AG09309 (cell line): ENCODE results near the gene PDLIM5.
A peak's percentile ranks its signal among the peaks of the same experiment; 100 is the strongest.

Source experiments
- DNase-seq: peaks from one replicate; pipeline ENCODE4 v3.0.0-alpha.2; 2010; ENCODE audit warnings: low read depth
- H3K4me3 ChIP-seq: 2 replicates; pipeline ENCODE4 v1.5.1; 2011; ENCODE audit warnings: mild to moderate bottlenecking, low read depth, low read length, moderate library complexity; ENCODE audit not compliant: control insufficient read depth
- CTCF ChIP-seq: IDR thresholded peaks from 2 replicates; pipeline ENCODE4 v1.5.1; 2011; ENCODE audit warnings: mild to moderate bottlenecking, low read depth, low read length, inconsistent platforms; ENCODE audit not compliant: insufficient read depth, control insufficient read depth; ENCODE audit errors: missing control alignments

Gene PDLIM5

DNA sequence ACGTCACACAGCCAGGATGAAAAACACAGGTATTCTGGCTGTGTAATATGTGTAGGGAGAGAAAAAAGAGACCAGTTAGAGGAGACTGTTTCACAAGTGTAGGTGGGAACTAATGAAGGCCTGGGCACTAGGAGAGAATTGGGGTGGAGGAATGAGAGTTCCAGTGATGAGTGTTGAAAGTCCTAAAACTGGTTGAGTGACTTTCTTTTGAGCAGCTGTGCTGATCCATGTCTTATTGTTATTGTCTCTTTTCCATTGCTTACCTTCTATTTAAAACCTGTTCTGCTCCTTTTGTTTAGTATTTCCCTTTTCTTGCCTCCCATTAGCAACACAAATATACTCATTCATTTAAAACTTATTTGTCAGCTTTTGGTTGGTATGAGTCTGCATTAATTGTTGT, 88.7 kb downstream of the PDLIM5 start:
- no peak overlapping the region for H3K4me3 ChIP-seq
- TF ChIP-seq CTCF: no peak
- DNase-seq: no peak

GRCh38 chr4:94544811-94545210, 93.1 kb downstream of the PDLIM5 start:
- TF ChIP-seq CTCF: no peak
- no peak for DNase-seq
- no peak overlapping the region for H3K4me3 ChIP-seq

GRCh38 chr4:94545296-94545695, 93.6 kb downstream of the PDLIM5 start:
- TF ChIP-seq CTCF: no peak
- no peak overlapping the region for H3K4me3 ChIP-seq
- no peak for DNase-seq

GRCh38 chr4:94546949-94547348, 95.2 kb downstream of the PDLIM5 start:
- TF ChIP-seq CTCF: no peak
- no peak overlapping the region for H3K4me3 ChIP-seq
- no peak for DNase-seq

DNA sequence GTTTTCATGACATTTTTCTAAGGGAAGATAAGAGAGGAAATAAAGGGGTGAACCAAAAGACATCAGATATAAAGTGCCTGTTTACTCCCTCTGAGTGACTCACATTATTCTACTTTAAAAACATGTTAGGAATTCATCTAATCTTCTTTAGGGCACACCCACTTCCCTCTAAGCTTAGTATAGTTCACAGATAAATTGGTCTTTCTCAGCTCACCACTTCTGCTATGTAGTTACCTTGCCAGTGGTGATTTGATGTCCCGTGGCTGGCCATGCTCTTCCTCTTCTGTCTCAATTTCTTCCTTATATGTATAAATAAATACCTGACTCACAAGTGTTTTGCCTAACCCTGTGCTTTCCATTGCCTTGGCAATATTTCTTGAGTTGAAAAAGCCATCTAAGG, 96.8 kb downstream of the PDLIM5 start:
- DNase-seq: peak; percentile 59
- H3K4me3 ChIP-seq: no peak overlapping the region

GRCh38 chr4:94550352-94550751, 98.6 kb downstream of the PDLIM5 start:
- no peak for TF ChIP-seq CTCF
- DNase-seq: no peak
- H3K4me3 ChIP-seq: no peak overlapping the region

More for the DNA sequence above, 96.8 kb downstream of the PDLIM5 start:
- TF ChIP-seq CTCF: no peak

GRCh38 chr4:94550851-94551250, 99.1 kb downstream of the PDLIM5 start:
- no peak overlapping the region for H3K4me3 ChIP-seq
- DNase-seq: no peak
- no peak for TF ChIP-seq CTCF
